ENCODE data around the gene SYN1.

GRCh38 chrX:47638816-47639215 is 19.2 kb upstream of the SYN1 start:
- no peak for TF ChIP-seq CTCF (IDR thresholded peaks at IDR 0.05)
- TF ChIP-seq POLR2A (IDR thresholded peaks at IDR 0.05): no peak

Data from sigmoid colon (tissue), 3 donors.